ENCODE results near the gene AOPEP. TPM values are rescaled to one million over a fixed set of nuclear protein-coding genes. Genes with fewer than 3 reads are reported as not detected.
A peak's percentile ranks its signal among the peaks of the same experiment; 100 is the strongest.

Gene AOPEP
- polyA plus RNA-seq, 2 of the 4 experiments (the other 2 are of a cell fraction): 226 to 266 TPM

GRCh38 chr9:94800424-94801117 lies 74.1 kb downstream of the AOPEP start:
- no peak for FAIRE-seq
- peaks cover 82% of the 10 kb centered on the region for H3K4me1 ChIP-seq
- peak overlapping the region; percentile 53 for H3K4me2 ChIP-seq
- H3K27ac ChIP-seq: peak overlapping the region; percentile 79 to 92
- ChIA-PET CTCF (interaction anchor here (1.4 to 1.7 kb wide), 3 partner anchors 57 to 102 kb away, joined by 3 to 5 read pairs (median 4); no protein-coding TSS in a partner anchor), POLR2A (no interaction called here)
- no peaks in the 10 kb centered on the region for H3K9me3 ChIP-seq
- no peak for TF ChIP-seq ZC3H11A (IDR thresholded peaks at IDR 0.05)
- no peak for TF ChIP-seq CBX2 (IDR thresholded peaks at IDR 0.05; ENCODE audit: borderline replicate concordance, low read depth)
- TF ChIP-seq ESRRA (IDR thresholded peaks at IDR 0.05; ENCODE audit: borderline replicate concordance, low read length): no peak
- TF ChIP-seq RARB (CRISPR knock-in tag; IDR thresholded peaks at IDR 0.05): no peak
- TF ChIP-seq TFCP2L1 (CRISPR knock-in tag; IDR thresholded peaks at IDR 0.05): no peak
- no peak for TF ChIP-seq FOXS1 (CRISPR knock-in tag; IDR thresholded peaks at IDR 0.05)
- no peak for TF ChIP-seq PBX3 (IDR thresholded peaks at IDR 0.05)
- TF ChIP-seq POLR2AphosphoS2 (conservative IDR thresholded peaks at IDR 0.05; ENCODE audit: low read length): no peak
- TF ChIP-seq, protein P1, sequence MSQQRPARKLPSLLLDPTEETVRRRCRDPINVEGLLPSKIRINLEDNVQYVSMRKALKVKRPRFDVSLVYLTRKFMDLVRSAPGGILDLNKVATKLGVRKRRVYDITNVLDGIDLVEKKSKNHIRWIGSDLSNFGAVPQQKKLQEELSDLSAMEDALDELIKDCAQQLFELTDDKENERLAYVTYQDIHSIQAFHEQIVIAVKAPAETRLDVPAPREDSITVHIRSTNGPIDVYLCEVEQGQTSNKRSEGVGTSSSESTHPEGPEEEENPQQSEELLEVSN (IDR thresholded peaks at IDR 0.05; ENCODE audit: borderline replicate concordance, low read depth): no peak
- TF ChIP-seq HDAC2 (IDR thresholded peaks at IDR 0.05): no peak
- TF ChIP-seq TP53 (CRISPR knock-in tag; IDR thresholded peaks at IDR 0.05): no peak
- no peak for TF ChIP-seq NPAS2 (CRISPR knock-in tag; IDR thresholded peaks at IDR 0.05; ENCODE audit: borderline replicate concordance)
- TF ChIP-seq KDM5A (IDR thresholded peaks at IDR 0.05): no peak
- TF ChIP-seq EHMT2 (IDR thresholded peaks at IDR 0.05; ENCODE audit: low read depth): no peak
- TF ChIP-seq ZNF302 (CRISPR knock-in tag; IDR thresholded peaks at IDR 0.05): no peak
- TF ChIP-seq BHLHE40 (IDR thresholded peaks at IDR 0.05; ENCODE audit: low read depth, low read length): no peak
- no peak for TF ChIP-seq FOSL2 (IDR thresholded peaks at IDR 0.05)
- no peak for TF ChIP-seq FOSL2 (CRISPR knock-in tag; IDR thresholded peaks at IDR 0.05)
- TF ChIP-seq SMC3 (IDR thresholded peaks at IDR 0.05): no peak
- no peak for TF ChIP-seq CHD4 (IDR thresholded peaks at IDR 0.05; ENCODE audit: borderline replicate concordance)
- WGBS (ENCODE audit: missing lambda C conversion rate): 86% methylated on average over 8 of the region's 8 CpGs
- ATAC-seq: no peak
- no peak overlapping the region for H3K4me3 ChIP-seq
- DNase-seq (ENCODE audit: low read depth in 1 of 2, low spot score in 1 of 2): no peak

GRCh38 chr9:94801234-94801633 lies 74.7 kb downstream of the AOPEP start:
- TF ChIP-seq SMC3 (IDR thresholded peaks at IDR 0.05) (no peak), PBX3 (IDR thresholded peaks at IDR 0.05) (no peak), HEYL (CRISPR knock-in tag; IDR thresholded peaks at IDR 0.05) (no peak), ZFP36 (IDR thresholded peaks at IDR 0.05; ENCODE audit: borderline replicate concordance, partially characterized antibody) (no peak), HOXB5 (CRISPR knock-in tag; IDR thresholded peaks at IDR 0.05) (no peak), CHD4 (IDR thresholded peaks at IDR 0.05; ENCODE audit: borderline replicate concordance) (no peak), POLR2AphosphoS2 (conservative IDR thresholded peaks at IDR 0.05; ENCODE audit: low read length) (no peak), HOXA7 (CRISPR knock-in tag; IDR thresholded peaks at IDR 0.05) (no peak), KDM5A (IDR thresholded peaks at IDR 0.05) (no peak), MAZ (IDR thresholded peaks at IDR 0.05; ENCODE audit: borderline replicate concordance, low read depth, low read length) (no peak), BCL3 (IDR thresholded peaks at IDR 0.05) (no peak), SREBF2 (IDR thresholded peaks at IDR 0.05) (no peak), CBX8 (IDR thresholded peaks at IDR 0.05) (no peak), KDM1A (IDR thresholded peaks at IDR 0.05; ENCODE audit: low read depth) (no peak), CBX2 (IDR thresholded peaks at IDR 0.05; ENCODE audit: borderline replicate concordance, low read depth) (no peak)
- TF ChIP-seq, protein P2, sequence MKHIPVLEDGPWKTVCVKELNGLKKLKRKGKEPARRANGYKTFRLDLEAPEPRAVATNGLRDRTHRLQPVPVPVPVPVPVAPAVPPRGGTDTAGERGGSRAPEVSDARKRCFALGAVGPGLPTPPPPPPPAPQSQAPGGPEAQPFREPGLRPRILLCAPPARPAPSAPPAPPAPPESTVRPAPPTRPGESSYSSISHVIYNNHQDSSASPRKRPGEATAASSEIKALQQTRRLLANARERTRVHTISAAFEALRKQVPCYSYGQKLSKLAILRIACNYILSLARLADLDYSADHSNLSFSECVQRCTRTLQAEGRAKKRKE (CRISPR knock-in tag; IDR thresholded peaks at IDR 0.05; ENCODE audit: low read depth): no peak
- DNase-seq (ENCODE audit: low read depth in 1 of 2, low spot score in 1 of 2) (no peak), ATAC-seq (no peak), FAIRE-seq (no peak)
- Histone ChIP-seq H3K4me2 (0 out of 3 replicates have a peak overlapping the region, but pooled peaks have one; percentile 7), H3K4me3 (no peak overlapping the region), H3K4me1 (peaks cover 87% of the 10 kb centered on the region), H3K27ac (peak overlapping the region; percentile 79 to 92), H3K9me3 (no peaks in the 10 kb centered on the region)
- 91% methylated on average over 1 of the region's 1 CpG for WGBS (ENCODE audit: missing lambda C conversion rate)
- ChIA-PET POLR2A (interaction anchor here (1.2 to 1.3 kb wide), 2 partner anchors 18 to 112 kb away, joined by 3 read pairs; no protein-coding TSS in a partner anchor), CTCF (interaction anchor here (1.2 to 1.7 kb wide), 4 partner anchors 56 to 207 kb away, joined by 3 to 5 read pairs (median 4); no protein-coding TSS in a partner anchor)
